GM12864 (cell line): ENCODE measurements around the gene MON2.

ENCODE experiments used
- DNase-seq: peaks from one replicate; pipeline ENCODE4 v3.0.0-alpha.2; 2011; ENCODE audit warnings: low read depth
- H3K4me3 ChIP-seq: 2 replicates; pipeline ENCODE4 v1.5.1; 2011; ENCODE audit warnings: mild to moderate bottlenecking, low read depth, low read length, control low read depth
- CTCF ChIP-seq: IDR thresholded peaks from 2 replicates; pipeline ENCODE4 v1.5.1; 2011; ENCODE audit warnings: low read depth, mild to moderate bottlenecking, moderate library complexity, low read length, control low read depth, inconsistent platforms; ENCODE audit errors: missing control alignments

The MON2 gene

DNA sequence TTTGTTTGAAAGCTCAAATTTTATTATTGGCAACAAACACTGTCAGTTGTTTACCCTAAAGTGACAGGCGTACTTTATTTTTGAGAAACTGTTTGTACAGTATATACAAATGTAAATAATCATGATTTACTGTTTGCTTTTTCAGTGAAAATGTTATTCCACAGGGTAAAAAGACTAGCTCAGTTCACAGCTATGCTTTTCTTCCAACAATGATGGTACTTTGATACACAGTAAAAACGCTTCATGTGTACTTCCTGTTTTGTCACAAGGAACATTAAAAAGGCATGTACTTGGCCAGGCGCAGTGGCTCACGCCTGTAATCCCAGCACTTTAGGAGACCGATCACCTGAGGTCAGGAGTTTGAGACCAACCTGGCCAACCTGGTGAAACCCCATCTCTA is 53.7 kb downstream of the MON2 start:
- H3K4me3 ChIP-seq: no peak overlapping the region
- no peak for TF ChIP-seq CTCF
- no peak for DNase-seq

DNA sequence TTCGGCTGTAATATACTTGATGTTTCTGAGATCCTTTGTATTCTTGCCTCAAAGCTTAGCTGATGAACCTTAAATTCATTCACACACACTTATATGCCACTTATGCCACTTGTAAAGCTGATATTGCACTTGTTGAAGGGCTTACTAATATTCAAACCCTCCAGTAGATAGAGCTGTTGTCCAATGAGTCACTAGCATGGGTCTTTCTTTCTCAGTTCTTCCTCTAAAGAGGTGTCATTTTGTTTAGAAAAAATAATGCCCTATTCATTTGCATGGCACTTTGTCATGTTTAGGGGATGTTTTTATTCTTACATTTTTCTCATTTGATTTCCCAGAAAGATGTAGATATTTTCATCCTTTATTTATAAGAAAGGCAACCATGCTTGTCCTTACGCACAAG is 56.4 kb downstream of the MON2 start:
- no peak for DNase-seq
- no peak overlapping the region for H3K4me3 ChIP-seq
- TF ChIP-seq CTCF: no peak

- H3K4me3 ChIP-seq: no peak overlapping the region
- TF ChIP-seq CTCF: no peak
- no peak for DNase-seq
These were observed 57.0 kb downstream of the MON2 start for GRCh38 chr12:62523619-62524018.

DNA sequence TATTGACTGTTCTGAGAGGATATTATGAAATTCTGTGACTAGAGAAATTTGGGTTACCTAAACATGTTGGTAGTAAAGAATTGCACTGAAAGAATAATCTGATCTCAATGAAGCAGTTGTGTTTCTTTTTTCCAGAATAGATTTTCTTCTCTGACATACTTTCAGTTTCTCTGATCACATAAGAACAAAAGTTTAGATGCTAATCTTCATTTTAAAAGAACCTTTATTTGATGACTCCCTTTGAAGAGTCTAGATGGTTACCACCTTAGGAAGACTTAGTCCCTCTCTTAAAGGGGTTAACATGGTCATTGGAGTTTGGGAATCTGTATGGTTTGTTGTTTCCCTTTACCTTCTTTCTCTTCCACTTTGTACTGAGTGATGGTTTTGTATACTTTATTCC is 58.6 kb downstream of the MON2 start:
- H3K4me3 ChIP-seq: no peak overlapping the region
- TF ChIP-seq CTCF: no peak
- DNase-seq: no peak

DNA sequence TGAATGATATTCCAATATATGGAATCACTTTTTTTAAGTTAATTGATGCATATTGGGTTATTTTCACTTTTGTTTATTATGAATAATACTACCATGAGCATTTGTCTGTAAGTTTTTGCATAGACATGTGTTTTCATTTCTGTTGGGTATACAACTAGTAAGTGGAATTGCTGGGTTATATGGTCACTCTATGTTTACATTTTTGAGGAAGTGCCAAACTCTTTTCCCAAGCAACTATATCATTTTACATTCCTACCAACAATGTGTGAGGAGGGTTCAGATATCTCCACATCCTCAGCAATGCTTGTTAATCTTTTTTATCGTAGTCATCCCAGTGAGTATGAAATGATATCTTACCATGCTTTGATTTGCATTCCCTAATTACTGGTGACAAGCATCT is 64.0 kb downstream of the MON2 start:
- TF ChIP-seq CTCF: no peak
- H3K4me3 ChIP-seq: no peak overlapping the region
- DNase-seq: no peak

DNA sequence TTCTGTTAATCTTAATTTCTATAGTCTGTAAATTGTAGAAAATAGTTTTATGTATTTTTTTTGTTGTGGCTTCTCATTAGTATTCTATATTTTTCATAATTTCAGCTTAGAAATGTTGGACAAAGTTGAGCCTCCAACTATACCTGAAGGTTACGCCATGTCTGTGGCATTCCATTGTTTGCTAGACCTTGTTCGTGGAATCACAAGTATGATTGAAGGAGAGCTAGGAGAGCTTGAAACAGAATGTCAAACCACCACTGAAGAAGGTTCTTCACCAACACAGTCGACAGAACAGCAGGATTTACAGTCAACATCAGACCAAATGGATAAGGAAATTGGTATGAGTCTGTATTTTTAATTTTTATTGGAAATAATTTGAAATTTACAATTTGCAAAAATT is 65.7 kb downstream of the MON2 start:
- H3K4me3 ChIP-seq: no peak overlapping the region
- no peak for TF ChIP-seq CTCF
- DNase-seq: no peak

DNA sequence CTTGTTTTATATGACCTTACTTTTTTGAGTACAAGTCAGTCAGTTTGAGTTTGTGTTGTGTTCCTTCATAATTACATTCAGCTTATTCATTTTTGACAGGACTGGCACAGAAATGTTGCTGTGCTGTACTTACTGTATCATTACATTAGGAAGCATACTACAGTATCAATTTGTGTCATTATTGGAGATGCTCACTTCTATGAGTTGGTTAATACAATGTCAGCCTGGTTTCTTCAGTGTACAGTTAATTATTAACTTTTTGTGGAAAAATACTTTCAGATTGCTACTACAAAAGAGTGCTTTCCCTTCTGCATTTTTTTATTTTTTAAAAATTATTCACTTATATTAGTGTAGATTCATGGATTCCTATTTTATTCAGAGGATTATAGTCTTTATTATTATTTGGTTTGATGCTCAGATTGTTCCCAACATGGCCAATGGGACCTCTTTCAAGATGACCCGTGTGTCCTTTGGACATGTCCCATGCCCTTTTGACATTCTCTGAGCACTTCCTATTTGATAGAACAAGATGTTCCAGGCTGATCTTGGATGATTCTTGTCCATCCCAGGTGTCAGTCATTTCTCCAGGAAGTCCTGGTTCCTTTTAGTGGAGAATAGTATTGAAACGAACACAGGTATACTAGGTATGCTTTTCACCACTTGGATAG is 66.6 kb downstream of the MON2 start:
- TF ChIP-seq CTCF: no peak
- no peak overlapping the region for H3K4me3 ChIP-seq
- DNase-seq: no peak
